ENCODE measurements around the gene DUOX1. TPM values are rescaled to one million over a fixed set of nuclear protein-coding genes. Genes with fewer than 3 reads are reported as not detected.

The DUOX1 gene
- total RNA-seq, 2 donors from 2014 or later, result 0.26 to 0.66 TPM

DNA sequence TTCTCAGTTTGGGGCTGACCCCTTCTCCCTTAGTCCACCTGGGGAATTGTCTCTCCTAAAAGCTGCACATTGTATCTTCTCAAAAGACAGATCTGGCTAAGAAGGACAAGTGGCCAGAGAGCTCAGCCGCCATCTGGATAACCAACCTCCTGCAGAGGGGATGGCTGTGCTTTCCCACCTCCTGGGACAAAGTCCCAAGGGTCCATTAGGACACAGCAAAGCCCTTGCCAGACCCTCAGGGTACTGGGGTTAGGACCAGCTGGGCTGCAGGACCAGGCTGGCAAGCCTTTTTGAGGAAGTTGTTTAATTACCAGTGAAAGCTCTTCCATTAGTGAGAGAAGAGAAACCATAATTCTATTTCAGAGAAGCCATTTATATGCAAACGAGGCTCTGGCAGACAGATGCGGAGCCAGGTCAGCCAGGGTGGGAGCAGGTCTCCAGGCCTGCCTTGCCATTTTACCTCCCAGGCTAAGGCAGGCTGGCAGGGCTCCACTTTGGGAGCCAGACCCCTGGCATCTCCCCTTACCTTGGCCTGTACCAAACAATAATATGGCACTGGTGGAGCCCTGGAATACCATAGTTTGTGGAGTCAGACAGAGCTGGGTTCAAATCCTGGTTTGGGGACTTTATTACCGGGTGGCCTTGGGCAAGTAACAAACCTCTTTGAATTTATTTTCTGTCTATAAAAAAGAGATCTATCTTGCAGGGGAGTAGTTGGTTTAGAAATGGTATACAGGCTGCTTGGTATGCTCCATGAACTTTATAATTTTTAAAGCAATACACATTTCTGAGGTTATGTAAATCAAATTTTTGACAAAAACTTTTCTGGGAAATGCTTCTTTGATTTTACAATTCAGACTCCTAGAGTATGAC, 40.0 kb downstream of the DUOX1 start:
- intact Hi-C loops (cut with DNase I), result no loop called here
- Histone ChIP-seq H3K27ac (no peak overlapping the region), H3K36me3 (replicated peaks in 1 of 2; ENCODE audit: insufficient read depth in 1 of 2, low read depth in 2 of 2) (no peaks in the 10 kb centered on the region), H3K4me1 (peaks cover 21% of the 10 kb centered on the region), H3K4me3 (no peak overlapping the region), H3K27me3 (no peaks in the 10 kb centered on the region), H3K9me3 (no peaks in the 10 kb centered on the region)
- TF ChIP-seq, protein P1, sequence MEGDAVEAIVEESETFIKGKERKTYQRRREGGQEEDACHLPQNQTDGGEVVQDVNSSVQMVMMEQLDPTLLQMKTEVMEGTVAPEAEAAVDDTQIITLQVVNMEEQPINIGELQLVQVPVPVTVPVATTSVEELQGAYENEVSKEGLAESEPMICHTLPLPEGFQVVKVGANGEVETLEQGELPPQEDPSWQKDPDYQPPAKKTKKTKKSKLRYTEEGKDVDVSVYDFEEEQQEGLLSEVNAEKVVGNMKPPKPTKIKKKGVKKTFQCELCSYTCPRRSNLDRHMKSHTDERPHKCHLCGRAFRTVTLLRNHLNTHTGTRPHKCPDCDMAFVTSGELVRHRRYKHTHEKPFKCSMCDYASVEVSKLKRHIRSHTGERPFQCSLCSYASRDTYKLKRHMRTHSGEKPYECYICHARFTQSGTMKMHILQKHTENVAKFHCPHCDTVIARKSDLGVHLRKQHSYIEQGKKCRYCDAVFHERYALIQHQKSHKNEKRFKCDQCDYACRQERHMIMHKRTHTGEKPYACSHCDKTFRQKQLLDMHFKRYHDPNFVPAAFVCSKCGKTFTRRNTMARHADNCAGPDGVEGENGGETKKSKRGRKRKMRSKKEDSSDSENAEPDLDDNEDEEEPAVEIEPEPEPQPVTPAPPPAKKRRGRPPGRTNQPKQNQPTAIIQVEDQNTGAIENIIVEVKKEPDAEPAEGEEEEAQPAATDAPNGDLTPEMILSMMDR (IDR thresholded peaks at IDR 0.05), result no peak
- TF ChIP-seq POLR2A (IDR thresholded peaks at IDR 0.05), result no peak
- no peak for ATAC-seq
- DNase-seq, result no peak
- WGBS, 2 donors, result 81 to 86% methylated on average over 2 to 4 of the region's 4 CpGs

DNA sequence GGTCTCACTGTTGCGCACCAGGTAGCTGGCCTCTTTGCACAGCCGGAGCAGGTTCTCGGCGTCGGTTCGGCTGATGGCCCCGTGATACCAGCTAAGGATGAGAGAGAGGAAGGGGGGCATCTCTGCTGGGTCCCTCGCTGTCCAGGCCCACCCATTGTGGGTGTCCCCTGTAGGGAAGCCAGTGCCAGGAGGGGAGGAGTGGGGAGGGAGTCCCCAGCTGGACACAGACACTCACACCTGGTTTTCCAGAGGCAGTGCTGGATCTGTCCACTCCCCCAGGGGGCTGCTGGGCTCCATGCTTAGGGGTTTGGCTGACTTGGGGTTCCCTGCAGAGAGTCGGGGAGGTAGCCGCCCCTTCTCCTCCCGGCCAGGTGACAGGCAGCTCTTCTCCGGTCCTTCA, 42.1 kb downstream of the DUOX1 start:
- Histone ChIP-seq H3K4me1 (peaks cover 7% of the 10 kb centered on the region), H3K36me3 (replicated peaks in 1 of 2; ENCODE audit: insufficient read depth in 1 of 2, low read depth in 2 of 2) (no peaks in the 10 kb centered on the region), H3K9me3 (no peaks in the 10 kb centered on the region), H3K27ac (no peak overlapping the region), H3K27me3 (no peaks in the 10 kb centered on the region), H3K4me3 (no peak overlapping the region)
- no peak for TF ChIP-seq POLR2A (IDR thresholded peaks at IDR 0.05)
- TF ChIP-seq, protein P1 (IDR thresholded peaks at IDR 0.05), result no peak
- intact Hi-C loops (cut with DNase I), result no loop called here
- DNase-seq (no peak), ATAC-seq (no peak)
- WGBS, 2 donors, result 92 to 98% methylated on average over 9 to 12 of the region's 12 CpGs

DNA sequence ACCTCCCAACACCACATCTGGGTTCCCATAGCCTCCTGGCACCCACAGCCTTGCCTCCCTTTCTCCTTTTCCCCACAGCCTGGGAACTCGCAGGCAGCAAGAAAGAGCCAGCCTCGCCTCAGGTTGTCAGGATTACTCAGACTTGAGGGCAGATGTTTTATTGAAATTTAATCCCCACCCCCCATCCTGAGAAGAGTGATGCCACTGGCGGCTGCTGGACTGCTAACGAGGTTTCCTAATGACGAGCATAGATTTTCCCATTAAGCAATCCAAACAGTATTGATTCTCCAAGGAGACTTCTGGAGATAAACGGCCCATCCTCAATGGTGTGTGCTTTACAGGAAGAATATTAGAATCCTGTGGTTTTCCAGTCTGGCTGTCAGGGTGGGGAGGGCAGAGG, 44.3 kb downstream of the DUOX1 start:
- DNase-seq, result no peak
- Histone ChIP-seq H3K27ac (no peak overlapping the region), H3K27me3 (no peaks in the 10 kb centered on the region), H3K4me3 (no peak overlapping the region), H3K9me3 (no peaks in the 10 kb centered on the region), H3K36me3 (replicated peaks in 1 of 2; ENCODE audit: insufficient read depth in 1 of 2, low read depth in 2 of 2) (no peaks in the 10 kb centered on the region), H3K4me1 (no peaks in the 10 kb centered on the region)
- WGBS, 2 donors, result 75 to 89% methylated on average over 5 to 6 of the region's 6 CpGs
- intact Hi-C loops (cut with DNase I), result no loop called here
- TF ChIP-seq, protein P1 (IDR thresholded peaks at IDR 0.05), result no peak
- TF ChIP-seq POLR2A (IDR thresholded peaks at IDR 0.05), result no peak
- ATAC-seq, result no peak

DNA sequence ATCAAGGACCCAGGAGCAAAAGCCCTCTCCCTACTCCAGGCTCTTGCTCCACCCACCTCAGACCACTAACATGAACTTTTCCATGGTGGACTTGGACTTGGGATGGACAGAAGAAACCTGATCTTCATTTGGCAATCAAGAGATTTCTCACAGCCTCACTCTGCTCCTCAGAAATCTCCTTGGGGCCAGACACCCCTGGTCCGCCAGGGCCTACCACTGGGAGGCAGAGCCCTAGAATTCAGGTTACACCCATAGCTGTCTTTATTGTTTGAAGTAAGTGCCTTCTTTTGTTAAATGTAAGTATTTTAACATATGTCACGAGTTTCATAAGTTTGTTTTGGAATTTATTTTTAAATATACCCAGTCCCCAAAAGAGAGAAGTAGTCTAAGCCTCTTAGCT, 44.8 kb downstream of the DUOX1 start:
- TF ChIP-seq, protein P1 (IDR thresholded peaks at IDR 0.05), result no peak
- TF ChIP-seq POLR2A (IDR thresholded peaks at IDR 0.05), result no peak
- ATAC-seq, result no peak
- intact Hi-C loops (cut with DNase I), result no loop called here
- Histone ChIP-seq H3K27ac (no peak overlapping the region), H3K36me3 (replicated peaks in 1 of 2; ENCODE audit: insufficient read depth in 1 of 2, low read depth in 2 of 2) (no peaks in the 10 kb centered on the region), H3K9me3 (no peaks in the 10 kb centered on the region), H3K27me3 (no peaks in the 10 kb centered on the region), H3K4me3 (no peak overlapping the region), H3K4me1 (no peaks in the 10 kb centered on the region)
- WGBS, 2 donors, result 85 to 92% methylated on average over 2 of the region's 2 CpGs
- no peak for DNase-seq

DNA sequence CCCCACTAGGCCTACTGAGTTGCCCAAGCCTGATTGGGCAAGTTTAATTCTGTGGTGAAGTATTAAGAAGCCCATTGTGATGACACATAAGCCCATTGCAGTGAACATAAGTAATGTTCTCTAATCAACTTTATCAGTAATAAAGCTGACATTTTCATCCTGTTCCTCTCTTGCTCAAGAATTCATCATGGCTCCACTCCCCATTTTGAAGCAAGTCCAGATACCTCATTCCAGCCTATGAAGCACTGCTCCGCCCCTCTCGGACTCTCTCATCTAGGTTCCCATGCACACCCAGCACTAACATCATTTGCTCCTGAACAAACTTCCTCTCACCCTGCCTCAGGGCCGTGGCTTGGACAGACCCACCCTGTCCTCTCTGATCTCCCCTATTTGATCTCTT, 47.5 kb downstream of the DUOX1 start:
- Histone ChIP-seq H3K27me3 (no peaks in the 10 kb centered on the region), H3K4me1 (no peaks in the 10 kb centered on the region), H3K36me3 (replicated peaks in 1 of 2; ENCODE audit: insufficient read depth in 1 of 2, low read depth in 2 of 2) (no peaks in the 10 kb centered on the region), H3K9me3 (no peaks in the 10 kb centered on the region), H3K4me3 (no peak overlapping the region), H3K27ac (no peak overlapping the region)
- intact Hi-C loops (cut with DNase I), result no loop called here
- 94 to 97% methylated on average over 3 of the region's 3 CpGs for WGBS, 2 donors
- DNase-seq, result no peak
- TF ChIP-seq, protein P1 (IDR thresholded peaks at IDR 0.05), result no peak
- TF ChIP-seq POLR2A (IDR thresholded peaks at IDR 0.05), result no peak
- no peak for ATAC-seq
